ENCODE measurements around the gene DIP2A. TPM values are rescaled to one million over a fixed set of nuclear protein-coding genes. Genes with fewer than 3 reads are reported as not detected.

DIP2A gene
- total and polyA plus RNA-seq, 2 of the 8 experiments (the other 6 are each of a cell fraction or from before 2014, with no cell fraction given): 16.0 to 27.1 TPM

DNA sequence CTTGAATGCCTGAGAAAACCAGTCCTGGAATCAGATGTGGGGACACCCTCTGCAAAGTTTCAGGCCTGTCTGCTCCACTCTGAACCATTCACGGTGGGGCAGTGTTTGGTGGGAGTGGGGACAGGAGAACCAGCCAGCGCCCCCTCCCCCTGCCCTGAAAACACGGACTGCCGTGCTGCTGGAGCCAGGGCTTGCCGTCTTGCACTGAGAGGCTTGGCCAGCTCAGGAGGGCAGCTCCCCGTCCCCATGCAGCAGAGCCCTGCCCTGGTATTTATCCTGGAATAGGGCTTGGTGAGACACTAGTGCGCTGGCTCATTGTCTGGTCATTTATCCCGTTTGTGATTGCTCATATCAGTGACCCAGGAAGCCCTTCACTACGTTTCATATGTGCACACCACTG lies 142.3 kb downstream of the DIP2A start:
- FAIRE-seq: no peak
- no peaks in the 10 kb centered on the region for H3K79me2 ChIP-seq (ENCODE audit: control insufficient read depth in 1 of 2, insufficient read depth in 2 of 2, low read length in 2 of 2)
- H3K9ac ChIP-seq (replicated peaks in 1 of 4; ENCODE audit: extremely low read depth in 1 of 4, low read depth in 3 of 4, low read length in 3 of 4): no peak overlapping the region
- no peak overlapping the region for H2BK12ac ChIP-seq (ENCODE audit: low read depth, low read length)
- CTCF ChIA-PET (ENCODE audit: partially characterized antibody): no interaction called here
- no peak overlapping the region for H3K27ac ChIP-seq (ENCODE audit: low read depth, low read length)
- H3K23me2 ChIP-seq (ENCODE audit: low read depth, low read length): no peaks in the 10 kb centered on the region
- no peaks in the 10 kb centered on the region for H3K36me3 ChIP-seq (ENCODE audit: control insufficient read depth in 2 of 4, insufficient read depth in 4 of 4, low read length in 3 of 4)
- H3K18ac ChIP-seq (ENCODE audit: extremely low read depth, low read length): no peak overlapping the region
- no peak overlapping the region for H2AK5ac ChIP-seq (ENCODE audit: low read depth, low read length)
- no peaks in the 10 kb centered on the region for H3K79me1 ChIP-seq (ENCODE audit: low read depth, low read length)
- POLR2A ChIA-PET (ENCODE audit: partially characterized antibody): no interaction called here
- no peaks in the 10 kb centered on the region for H4K20me1 ChIP-seq (replicated peaks in 1 of 2; ENCODE audit: control insufficient read depth in 1 of 2, insufficient read depth in 2 of 2, low read length in 2 of 2)
- no peak overlapping the region for H4K5ac ChIP-seq (ENCODE audit: insufficient read length, low read depth, low read length)
- no peak overlapping the region for H3K14ac ChIP-seq (ENCODE audit: insufficient read length)
- no peak overlapping the region for H3K56ac ChIP-seq (replicated peaks; ENCODE audit: insufficient read length, low read depth, low read length)
- no peak overlapping the region for H2BK120ac ChIP-seq (replicated peaks; ENCODE audit: low read depth, low read length)
- H2AFZ ChIP-seq (ENCODE audit: low read length): no peak overlapping the region
- H3K4ac ChIP-seq (replicated peaks; ENCODE audit: insufficient read length, low read depth, low read length): no peak overlapping the region
- peaks cover 3 to 11% (median 4%) of the 10 kb centered on the region in 4 experiments; a peak in 4 of 7 replicates for H3K4me1 ChIP-seq (replicated peaks in 1 of 4; ENCODE audit: control insufficient read depth in 3 of 4, insufficient read depth in 4 of 4, low read length in 3 of 4)
- H2BK5ac ChIP-seq (ENCODE audit: low read depth, low read length): no peak overlapping the region
- H3K23ac ChIP-seq (ENCODE audit: insufficient read length): no peak overlapping the region
- no peak overlapping the region for H3K4me2 ChIP-seq (ENCODE audit: insufficient read depth in 1 of 2, low read depth in 2 of 2, low read length in 2 of 2)
- no peak for DNase-seq (ENCODE audit: low read depth in 1 of 2, low spot score in 2 of 2)
- H4K8ac ChIP-seq (ENCODE audit: extremely low read depth, insufficient read depth, low read length): no peak overlapping the region
- H2BK20ac ChIP-seq (ENCODE audit: low read length): no peak overlapping the region; the same call in 1 of the 2 replicates
- 90% methylated on average over 9 of the region's 9 CpGs; no CpG with 5 or more reads in 1 of the 2 experiments for WGBS, 2 experiments (ENCODE audit: extremely low coverage in 1 of 2, insufficient coverage in 1 of 2, insufficient read length in 1 of 2, insufficient replicate concordance in 2 of 2, low coverage in 1 of 2, low lambda C conversion rate in 2 of 2, missing lambda C conversion rate in 1 of 2)
- H4K91ac ChIP-seq (replicated peaks; ENCODE audit: insufficient read length, low read length): no peak overlapping the region
- no peak overlapping the region for H3K4me3 ChIP-seq (ENCODE audit: extremely low read depth in 1 of 4, insufficient read depth in 2 of 4, low read depth in 3 of 4, low read length in 4 of 4)
- H3K9me3 ChIP-seq (ENCODE audit: insufficient read depth in 2 of 2, low read depth in 1 of 2, low read length in 1 of 2): no peaks in the 10 kb centered on the region
- H3K27me3 ChIP-seq (replicated peaks in 1 of 4; ENCODE audit: control insufficient read depth in 3 of 4, extremely low read depth in 1 of 4, insufficient read depth in 3 of 4, low read length in 3 of 4): no peaks in the 10 kb centered on the region
- H2BK15ac ChIP-seq (ENCODE audit: low read length): no peak overlapping the region
- TF ChIP-seq BRCA1 (IDR thresholded peaks at IDR 0.05; ENCODE audit: low read depth, low read length) (no peak), SIN3A (conservative IDR thresholded peaks at IDR 0.05 in 1 of 2, IDR thresholded peaks at IDR 0.05 in 1 of 2; ENCODE audit: low read depth in 1 of 2, low read length in 2 of 2) (no peak), POLR2A (IDR thresholded peaks at IDR 0.05; ENCODE audit: control extremely low read depth in 1 of 2, low read depth in 2 of 2, low read length in 2 of 2) (no peak), EGR1 (IDR thresholded peaks at IDR 0.05; ENCODE audit: borderline replicate concordance, low read depth, low read length) (no peak), TCF12 (IDR thresholded peaks at IDR 0.05; ENCODE audit: low read depth, low read length) (no peak), RAD21 (IDR thresholded peaks at IDR 0.05 in 1 of 2, conservative IDR thresholded peaks at IDR 0.05 in 1 of 2; ENCODE audit: low read depth in 2 of 2, low read length in 2 of 2) (no peak)
- TF ChIP-seq, protein P1, sequence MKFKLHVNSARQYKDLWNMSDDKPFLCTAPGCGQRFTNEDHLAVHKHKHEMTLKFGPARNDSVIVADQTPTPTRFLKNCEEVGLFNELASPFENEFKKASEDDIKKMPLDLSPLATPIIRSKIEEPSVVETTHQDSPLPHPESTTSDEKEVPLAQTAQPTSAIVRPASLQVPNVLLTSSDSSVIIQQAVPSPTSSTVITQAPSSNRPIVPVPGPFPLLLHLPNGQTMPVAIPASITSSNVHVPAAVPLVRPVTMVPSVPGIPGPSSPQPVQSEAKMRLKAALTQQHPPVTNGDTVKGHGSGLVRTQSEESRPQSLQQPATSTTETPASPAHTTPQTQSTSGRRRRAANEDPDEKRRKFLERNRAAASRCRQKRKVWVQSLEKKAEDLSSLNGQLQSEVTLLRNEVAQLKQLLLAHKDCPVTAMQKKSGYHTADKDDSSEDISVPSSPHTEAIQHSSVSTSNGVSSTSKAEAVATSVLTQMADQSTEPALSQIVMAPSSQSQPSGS (IDR thresholded peaks at IDR 0.05; ENCODE audit: low read length): no peak
- TF ChIP-seq, protein P2, sequence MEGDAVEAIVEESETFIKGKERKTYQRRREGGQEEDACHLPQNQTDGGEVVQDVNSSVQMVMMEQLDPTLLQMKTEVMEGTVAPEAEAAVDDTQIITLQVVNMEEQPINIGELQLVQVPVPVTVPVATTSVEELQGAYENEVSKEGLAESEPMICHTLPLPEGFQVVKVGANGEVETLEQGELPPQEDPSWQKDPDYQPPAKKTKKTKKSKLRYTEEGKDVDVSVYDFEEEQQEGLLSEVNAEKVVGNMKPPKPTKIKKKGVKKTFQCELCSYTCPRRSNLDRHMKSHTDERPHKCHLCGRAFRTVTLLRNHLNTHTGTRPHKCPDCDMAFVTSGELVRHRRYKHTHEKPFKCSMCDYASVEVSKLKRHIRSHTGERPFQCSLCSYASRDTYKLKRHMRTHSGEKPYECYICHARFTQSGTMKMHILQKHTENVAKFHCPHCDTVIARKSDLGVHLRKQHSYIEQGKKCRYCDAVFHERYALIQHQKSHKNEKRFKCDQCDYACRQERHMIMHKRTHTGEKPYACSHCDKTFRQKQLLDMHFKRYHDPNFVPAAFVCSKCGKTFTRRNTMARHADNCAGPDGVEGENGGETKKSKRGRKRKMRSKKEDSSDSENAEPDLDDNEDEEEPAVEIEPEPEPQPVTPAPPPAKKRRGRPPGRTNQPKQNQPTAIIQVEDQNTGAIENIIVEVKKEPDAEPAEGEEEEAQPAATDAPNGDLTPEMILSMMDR (IDR thresholded peaks at IDR 0.05; ENCODE audit: control extremely low read depth in 1 of 3, insufficient read depth in 1 of 3, low read depth in 1 of 3, low read length in 3 of 3): no peak
- TF ChIP-seq, protein P3, sequence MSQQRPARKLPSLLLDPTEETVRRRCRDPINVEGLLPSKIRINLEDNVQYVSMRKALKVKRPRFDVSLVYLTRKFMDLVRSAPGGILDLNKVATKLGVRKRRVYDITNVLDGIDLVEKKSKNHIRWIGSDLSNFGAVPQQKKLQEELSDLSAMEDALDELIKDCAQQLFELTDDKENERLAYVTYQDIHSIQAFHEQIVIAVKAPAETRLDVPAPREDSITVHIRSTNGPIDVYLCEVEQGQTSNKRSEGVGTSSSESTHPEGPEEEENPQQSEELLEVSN (IDR thresholded peaks at IDR 0.05): no peak
